Stimulated activated CD8-positive, alpha-beta memory T cell treated with anti-CD3 and anti-CD28 coated beads, Interleukin-12 subunit alpha, Interleukin-12 subunit beta, amount 100 ng/mL, for 4 hours (primary cell): ENCODE measurements around the gene SYCP2L.
"Not testable (repeated sequence)": the region's sequence is repeated elsewhere in the genome, so short reads cannot be mapped to it uniquely, and the experiment has no call there.

Experiments used
- DNase-seq: peaks from one replicate; pipeline ENCODE4 v3.0.0-alpha.2; 2020; ENCODE audit warnings: low read depth

SYCP2L gene

GRCh38 chr6:10886691-10887502 lies at the start of gene SYCP2L:
SYCP2L (plus strand) TSS chr6:10887052; CDS start chr6:10887127, 75 bp downstream.
- no peak for DNase-seq

- DNase-seq = no peak
These were observed 49.2 kb upstream of the SYCP2L start for GRCh38 chr6:10837622-10837994.

GRCh38 chr6:10837995-10838793 lies 48.7 kb upstream of the SYCP2L start, which contains the start of gene MAK:
MAK (minus strand) TSS chr6:10838539; CDS start chr6:10830648, 7,891 bp downstream.
- peak; percentile 77 for DNase-seq

GRCh38 chr6:10838794-10839333 lies 48.0 kb upstream of the SYCP2L start:
- no peak for DNase-seq

GRCh38 chr6:10843554-10843953 lies 43.3 kb upstream of the SYCP2L start:
- DNase-seq = no peak

GRCh38 chr6:10847684-10848083 lies 39.2 kb upstream of the SYCP2L start:
- DNase-seq = no peak

- DNase-seq = no peak
These were observed 37.0 kb upstream of the SYCP2L start for GRCh38 chr6:10849901-10850300.

- DNase-seq = no peak
These were observed 36.1 kb upstream of the SYCP2L start for GRCh38 chr6:10850728-10851127.

- no peak for DNase-seq
These were observed 34.4 kb upstream of the SYCP2L start for GRCh38 chr6:10852361-10852960.

GRCh38 chr6:10853849-10854300 lies 33.0 kb upstream of the SYCP2L start:
- not testable (repeated sequence) for DNase-seq

- DNase-seq = no peak
These were observed 31.8 kb upstream of the SYCP2L start for GRCh38 chr6:10854922-10855632.

GRCh38 chr6:10857259-10857658 lies 29.6 kb upstream of the SYCP2L start:
- no peak for DNase-seq

- no peak for DNase-seq
These were observed 25.8 kb upstream of the SYCP2L start for GRCh38 chr6:10861086-10861485.

GRCh38 chr6:10862361-10862760 lies 24.5 kb upstream of the SYCP2L start:
- no peak for DNase-seq

- not testable (repeated sequence) for DNase-seq
These were observed 23.8 kb upstream of the SYCP2L start for GRCh38 chr6:10863031-10863430.

GRCh38 chr6:10866709-10867108 lies 20.1 kb upstream of the SYCP2L start:
- not testable (repeated sequence) for DNase-seq

- no peak for DNase-seq
These were observed 18.9 kb upstream of the SYCP2L start for GRCh38 chr6:10867952-10868351.

GRCh38 chr6:10873374-10873773 lies 13.5 kb upstream of the SYCP2L start:
- no peak for DNase-seq

- DNase-seq = no peak
These were observed 12.6 kb upstream of the SYCP2L start for GRCh38 chr6:10874207-10874606.

GRCh38 chr6:10875026-10875425 lies 11.8 kb upstream of the SYCP2L start:
- no peak for DNase-seq

GRCh38 chr6:10877012-10877411 lies 9.8 kb upstream of the SYCP2L start:
- DNase-seq = no peak

GRCh38 chr6:10877871-10878270 lies 9.0 kb upstream of the SYCP2L start:
- no peak for DNase-seq
